ENCODE results near the gene ARMC6. TPM values are rescaled to one million over a fixed set of nuclear protein-coding genes. Genes with fewer than 3 reads are reported as not detected.

The ARMC6 gene
- total RNA-seq, 4 donors from 2014 or later: 28.3 to 32.0 (median 28.7) TPM

DNA sequence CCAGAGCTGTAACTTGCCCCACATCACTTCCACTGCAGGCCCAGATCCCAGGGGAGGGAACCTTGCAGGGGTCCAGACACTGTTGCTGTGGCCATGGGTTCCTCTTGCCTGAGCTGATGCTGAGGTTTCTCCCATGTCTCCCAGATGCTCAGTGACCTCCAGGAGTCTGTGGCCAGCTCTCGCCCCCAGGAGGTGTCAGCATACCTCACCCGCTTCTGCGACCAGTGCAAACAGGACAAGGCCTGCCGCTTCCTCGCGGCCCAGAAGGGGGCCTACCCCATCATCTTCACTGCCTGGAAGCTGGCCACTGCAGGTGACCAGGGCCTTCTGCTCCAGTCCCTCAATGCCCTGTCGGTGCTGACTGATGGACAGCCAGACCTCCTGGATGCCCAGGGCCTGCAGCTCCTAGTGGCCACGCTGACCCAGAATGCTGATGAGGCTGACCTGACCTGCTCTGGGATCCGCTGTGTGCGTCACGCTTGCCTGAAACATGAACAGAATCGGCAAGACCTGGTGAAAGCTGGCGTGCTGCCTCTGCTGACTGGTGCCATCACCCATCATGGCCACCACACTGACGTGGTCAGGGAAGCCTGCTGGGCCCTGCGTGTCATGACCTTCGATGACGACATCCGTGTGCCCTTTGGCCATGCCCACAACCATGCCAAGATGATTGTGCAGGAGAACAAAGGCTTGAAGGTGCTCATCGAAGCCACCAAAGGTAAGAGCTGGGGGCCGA, 18.2 kb downstream of the ARMC6 start:
- Histone ChIP-seq H3K27ac (no peak overlapping the region), H3K27me3 (no peaks in the 10 kb centered on the region), H3K4me1 (no peaks in the 10 kb centered on the region), H3K36me3 (peaks cover 18 to 97% (median 21%) of the 10 kb centered on the region in 3 donors), H3K9me3 (no peaks in the 10 kb centered on the region), H3K4me3 (no peak overlapping the region)
- no peak for DNase-seq
- WGBS, 2 donors: 91% methylated on average over 9 of the region's 20 CpGs; no CpG with 5 or more reads in 1 of the 2 donors
- no peak for TF ChIP-seq POLR2A (IDR thresholded peaks at IDR 0.05)
- TF ChIP-seq, protein P1, sequence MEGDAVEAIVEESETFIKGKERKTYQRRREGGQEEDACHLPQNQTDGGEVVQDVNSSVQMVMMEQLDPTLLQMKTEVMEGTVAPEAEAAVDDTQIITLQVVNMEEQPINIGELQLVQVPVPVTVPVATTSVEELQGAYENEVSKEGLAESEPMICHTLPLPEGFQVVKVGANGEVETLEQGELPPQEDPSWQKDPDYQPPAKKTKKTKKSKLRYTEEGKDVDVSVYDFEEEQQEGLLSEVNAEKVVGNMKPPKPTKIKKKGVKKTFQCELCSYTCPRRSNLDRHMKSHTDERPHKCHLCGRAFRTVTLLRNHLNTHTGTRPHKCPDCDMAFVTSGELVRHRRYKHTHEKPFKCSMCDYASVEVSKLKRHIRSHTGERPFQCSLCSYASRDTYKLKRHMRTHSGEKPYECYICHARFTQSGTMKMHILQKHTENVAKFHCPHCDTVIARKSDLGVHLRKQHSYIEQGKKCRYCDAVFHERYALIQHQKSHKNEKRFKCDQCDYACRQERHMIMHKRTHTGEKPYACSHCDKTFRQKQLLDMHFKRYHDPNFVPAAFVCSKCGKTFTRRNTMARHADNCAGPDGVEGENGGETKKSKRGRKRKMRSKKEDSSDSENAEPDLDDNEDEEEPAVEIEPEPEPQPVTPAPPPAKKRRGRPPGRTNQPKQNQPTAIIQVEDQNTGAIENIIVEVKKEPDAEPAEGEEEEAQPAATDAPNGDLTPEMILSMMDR (IDR thresholded peaks at IDR 0.05): no peak
- intact Hi-C loops (cut with DNase I): no loop called here

DNA sequence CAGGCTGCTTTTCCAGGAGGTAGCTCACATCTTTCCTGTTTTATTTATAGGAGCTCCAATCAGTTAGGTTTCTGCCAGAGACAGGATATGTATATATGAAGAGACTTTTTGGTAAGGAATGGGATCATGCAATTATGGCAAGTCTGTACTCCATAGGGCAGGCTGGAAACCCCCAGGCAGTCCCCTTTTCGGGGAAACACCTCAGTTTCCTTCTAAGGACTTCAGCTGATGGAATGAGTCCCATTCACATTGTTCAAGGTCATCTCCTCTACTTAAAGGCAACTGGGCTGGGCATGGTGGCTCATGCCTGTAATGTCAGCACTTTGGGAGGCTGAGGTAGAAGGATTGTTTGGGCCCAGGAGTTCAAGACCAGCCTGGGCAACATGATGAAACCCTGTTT, 19.5 kb downstream of the ARMC6 start:
- Histone ChIP-seq H3K27me3 (no peaks in the 10 kb centered on the region), H3K9me3 (no peaks in the 10 kb centered on the region), H3K4me1 (no peaks in the 10 kb centered on the region), H3K27ac (no peak overlapping the region), H3K4me3 (no peak overlapping the region), H3K36me3 (peaks cover 24 to 98% (median 32%) of the 10 kb centered on the region in 3 donors)
- intact Hi-C loops (cut with DNase I): no loop called here
- 17% methylated on average over 1 of the region's 1 CpG; no CpG with 5 or more reads in 1 of the 2 donors for WGBS, 2 donors
- TF ChIP-seq, protein P1 (IDR thresholded peaks at IDR 0.05): no peak
- no peak for TF ChIP-seq POLR2A (IDR thresholded peaks at IDR 0.05)
- DNase-seq: no peak

DNA sequence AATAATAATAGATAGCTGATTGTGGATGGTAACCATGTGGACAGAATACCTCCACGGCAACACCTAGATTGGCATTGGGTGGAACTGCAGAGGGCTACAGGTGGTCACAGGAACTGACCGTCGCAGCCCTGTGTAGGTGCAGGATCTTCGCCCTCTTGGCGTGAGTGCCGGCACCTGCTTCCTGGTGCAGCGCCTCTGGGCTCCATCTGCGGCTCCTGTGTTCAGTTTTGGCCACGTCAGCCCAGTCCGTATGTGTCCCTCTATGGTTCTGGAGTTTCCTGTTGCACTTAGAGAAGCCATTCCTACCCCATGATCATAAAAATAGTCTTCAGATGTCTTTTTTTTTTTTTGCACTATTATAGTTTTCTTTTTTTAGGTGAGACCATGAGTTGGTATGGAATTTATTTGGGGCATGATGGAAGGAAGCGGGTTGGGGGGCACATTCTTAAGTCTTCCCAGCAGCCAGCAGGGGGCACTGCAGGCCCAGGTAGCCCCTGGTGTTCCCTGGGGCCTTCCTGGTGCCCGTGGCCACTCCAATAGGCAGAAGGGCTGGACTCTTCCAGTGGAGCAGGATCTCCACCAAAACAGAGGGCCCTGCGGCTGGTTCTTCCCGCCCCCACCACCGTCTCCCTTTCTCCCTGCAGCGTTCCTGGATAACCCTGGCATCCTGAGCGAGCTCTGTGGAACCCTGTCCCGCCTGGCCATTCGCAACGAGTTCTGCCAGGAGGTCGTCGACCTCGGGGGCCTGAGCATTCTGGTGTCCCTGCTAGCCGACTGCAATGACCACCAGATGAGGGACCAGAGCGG, 20.3 kb downstream of the ARMC6 start:
- Histone ChIP-seq H3K27me3 (no peaks in the 10 kb centered on the region), H3K4me1 (no peaks in the 10 kb centered on the region), H3K9me3 (no peaks in the 10 kb centered on the region), H3K4me3 (no peak overlapping the region), H3K36me3 (peaks cover 28 to 98% (median 35%) of the 10 kb centered on the region in 3 donors), H3K27ac (no peak overlapping the region)
- TF ChIP-seq, protein P1 (IDR thresholded peaks at IDR 0.05): peak; percentile 40 to 68 (median 60)
- no peak for TF ChIP-seq POLR2A (IDR thresholded peaks at IDR 0.05)
- intact Hi-C loops (cut with DNase I): no loop called here
- 86 to 93% methylated on average over 10 to 20 of the region's 25 CpGs for WGBS, 2 donors
- DNase-seq: no peak

DNA sequence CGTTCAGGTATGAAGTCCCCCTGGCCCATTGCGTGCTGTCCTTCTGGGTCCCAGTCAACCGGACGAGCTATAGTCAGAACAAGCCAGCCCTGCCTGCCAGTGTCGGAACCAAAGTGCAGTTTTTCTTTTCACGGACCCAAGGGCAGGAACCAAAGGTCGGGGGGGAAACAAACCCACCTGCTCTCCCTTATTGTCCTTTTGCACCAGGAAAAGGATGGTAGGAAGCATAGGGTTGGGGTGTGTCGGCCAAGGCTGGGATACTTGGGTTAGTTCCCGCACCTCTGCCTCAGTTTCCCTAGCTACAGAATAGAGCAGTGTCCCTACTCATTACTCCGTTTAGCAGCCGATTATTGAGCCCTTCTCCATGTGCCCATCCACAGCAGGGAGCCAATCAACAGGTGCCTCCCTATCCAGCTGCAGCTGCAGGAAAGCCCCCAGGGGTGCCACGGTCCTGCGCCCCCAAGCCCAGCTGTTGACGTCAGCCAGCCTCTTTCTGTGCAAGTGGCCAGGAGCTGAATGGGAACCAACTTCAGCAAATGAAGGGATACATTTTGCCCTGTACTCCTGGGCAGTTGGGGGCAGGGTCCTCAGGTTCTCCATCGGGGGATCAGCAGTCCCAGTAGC, 21.0 kb downstream of the ARMC6 start:
- 97 to 100% methylated on average over 4 to 6 of the region's 15 CpGs for WGBS, 2 donors
- Histone ChIP-seq H3K4me3 (no peak overlapping the region), H3K9me3 (no peaks in the 10 kb centered on the region), H3K27me3 (no peaks in the 10 kb centered on the region), H3K36me3 (peaks cover 28 to 99% (median 35%) of the 10 kb centered on the region in 3 donors), H3K27ac (no peak overlapping the region), H3K4me1 (no peaks in the 10 kb centered on the region)
- no peak for DNase-seq
- TF ChIP-seq, protein P1 (IDR thresholded peaks at IDR 0.05): no peak
- TF ChIP-seq POLR2A (IDR thresholded peaks at IDR 0.05): no peak
- intact Hi-C loops (cut with DNase I): no loop called here
